Stimulated activated CD8-positive, alpha-beta memory T cell treated with anti-CD3 and anti-CD28 coated beads, Interleukin-7, amount 100 ng/mL, for 4 hours (primary cell): ENCODE results near the gene TRMT10C.
A peak's percentile ranks its signal among the peaks of the same experiment; 100 is the strongest.
"Not testable (repeated sequence)": the region's sequence is repeated elsewhere in the genome, so short reads cannot be mapped to it uniquely, and the experiment has no call there.

Source experiments
- DNase-seq, 2 donors: peaks; one replicate each; pipeline ENCODE4 v3.0.0-alpha.2; 2020; ENCODE audit warnings: low read depth in 2 of 2

TRMT10C gene

DNA sequence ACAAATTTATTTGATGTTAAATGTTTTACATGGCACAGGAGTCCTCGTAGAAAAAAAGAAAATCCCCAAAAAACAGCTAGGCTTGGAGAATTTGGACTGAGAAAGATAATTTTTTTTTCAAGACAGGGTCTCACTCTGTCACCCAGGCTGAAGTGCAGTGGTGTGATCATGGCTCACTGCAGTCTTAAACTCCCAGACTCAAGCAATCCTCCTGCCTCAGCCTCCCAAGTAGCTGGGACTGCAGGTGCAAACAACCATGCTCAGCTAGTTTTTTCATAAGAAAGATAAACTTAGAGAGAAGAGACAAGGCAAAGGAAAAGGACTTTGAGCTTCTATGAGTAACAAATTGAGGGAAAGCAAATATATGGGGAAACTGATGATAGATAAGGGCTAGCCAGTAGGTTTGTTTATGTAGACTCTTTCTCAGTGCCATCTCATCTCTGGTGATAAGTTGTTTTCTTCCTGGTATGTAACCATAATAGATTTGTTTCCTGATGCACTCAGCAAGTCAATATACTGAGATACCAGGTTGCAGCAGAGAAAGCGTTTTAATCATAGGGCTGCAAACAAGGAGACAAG lies 13.1 kb upstream of the TRMT10C start:
- no peak for DNase-seq

DNA sequence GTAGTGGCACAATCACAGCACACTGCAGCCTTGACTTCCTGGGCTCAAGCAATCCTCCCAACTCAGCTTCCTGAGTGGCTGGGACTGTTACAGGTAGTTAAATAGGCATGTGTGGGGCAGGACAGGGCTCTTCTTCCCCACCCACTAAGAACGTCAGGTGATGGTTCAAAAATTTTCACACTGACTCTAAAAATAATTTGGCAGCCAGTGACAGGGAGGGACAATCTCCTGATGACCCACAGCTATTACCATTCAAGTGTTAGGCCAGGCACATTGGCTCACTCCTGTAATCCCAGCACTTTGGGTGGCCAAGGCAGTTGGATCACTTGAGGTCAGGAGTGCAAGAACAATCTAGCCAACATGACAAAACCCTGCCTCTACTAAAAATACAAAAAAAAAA lies 12.2 kb upstream of the TRMT10C start:
- DNase-seq = no peak

DNA sequence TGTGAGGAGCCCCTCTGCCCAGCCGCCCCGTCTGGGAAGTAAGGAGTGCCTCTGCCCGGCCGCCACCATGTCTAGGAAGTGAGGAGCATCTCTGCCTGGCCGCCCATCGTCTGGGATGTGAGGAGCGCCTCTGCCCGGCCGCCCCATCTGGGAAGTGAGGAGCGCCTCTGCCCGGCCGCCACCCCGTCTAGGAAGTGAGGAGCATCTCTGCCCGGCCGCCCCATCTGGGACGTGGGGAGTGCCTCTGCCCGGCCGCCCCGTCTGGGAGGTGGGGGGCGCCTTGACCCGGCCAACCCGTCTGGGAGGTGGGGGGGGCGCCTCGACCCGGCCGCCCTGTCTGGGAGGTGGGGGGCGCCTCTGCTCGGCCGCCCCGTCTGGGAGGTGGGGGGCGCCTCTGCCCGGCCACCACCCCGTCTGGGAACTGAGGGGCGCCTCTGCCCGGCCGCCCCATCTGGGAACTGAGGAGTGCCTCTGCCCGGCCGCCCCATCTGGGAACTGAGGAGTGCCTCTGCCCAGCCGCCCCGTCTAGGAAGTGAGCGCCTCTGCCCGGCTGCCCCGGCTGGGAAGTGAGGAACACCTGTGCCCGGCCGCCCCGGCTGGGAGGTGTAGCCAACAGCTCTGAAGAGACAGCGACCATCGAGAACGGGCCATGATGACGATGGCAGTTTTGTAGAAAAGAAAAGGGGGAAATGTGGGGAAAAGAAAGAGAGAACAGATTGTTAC lies 10.1 kb upstream of the TRMT10C start:
- DNase-seq = not testable (repeated sequence)

DNA sequence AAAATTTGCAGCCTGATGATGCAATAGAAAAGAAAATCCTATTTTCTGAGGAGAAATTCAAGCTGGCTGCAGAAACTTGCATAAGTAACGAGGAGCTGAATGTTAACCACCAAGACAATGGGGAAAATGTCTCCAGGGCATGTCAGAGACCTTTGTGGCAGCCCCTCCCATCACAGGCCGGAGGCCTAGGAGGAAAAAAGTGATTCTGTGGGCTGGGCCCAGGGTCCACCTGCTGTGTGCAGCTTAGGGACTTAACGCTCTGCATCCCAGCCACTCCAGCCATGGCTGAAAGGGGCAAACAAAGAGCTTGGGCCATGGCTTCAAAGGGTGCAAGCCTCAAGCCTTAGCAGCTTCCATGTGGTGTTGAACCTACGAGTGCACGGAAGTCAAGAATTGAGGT lies 8.3 kb upstream of the TRMT10C start:
- DNase-seq = not testable (repeated sequence)

DNA sequence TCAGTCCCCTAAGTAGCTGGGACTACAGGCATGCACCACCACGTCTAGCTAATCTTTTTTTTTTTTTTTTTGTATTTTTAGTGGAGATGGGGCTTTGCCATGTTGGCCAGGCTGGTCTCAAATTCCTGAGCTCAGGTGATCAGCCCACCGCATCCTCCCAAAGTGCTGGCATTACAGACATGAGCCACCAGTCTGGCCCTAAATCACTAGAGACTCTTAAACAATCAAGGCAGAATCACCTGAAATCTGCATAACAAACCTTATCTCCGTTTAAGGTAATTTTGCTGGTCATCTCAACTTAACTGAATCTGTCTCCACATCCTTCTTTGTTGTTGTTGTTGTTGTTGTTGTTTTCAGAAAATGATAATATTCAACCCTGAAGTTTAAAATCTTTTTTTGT lies 5.6 kb upstream of the TRMT10C start:
- DNase-seq = no peak

DNA sequence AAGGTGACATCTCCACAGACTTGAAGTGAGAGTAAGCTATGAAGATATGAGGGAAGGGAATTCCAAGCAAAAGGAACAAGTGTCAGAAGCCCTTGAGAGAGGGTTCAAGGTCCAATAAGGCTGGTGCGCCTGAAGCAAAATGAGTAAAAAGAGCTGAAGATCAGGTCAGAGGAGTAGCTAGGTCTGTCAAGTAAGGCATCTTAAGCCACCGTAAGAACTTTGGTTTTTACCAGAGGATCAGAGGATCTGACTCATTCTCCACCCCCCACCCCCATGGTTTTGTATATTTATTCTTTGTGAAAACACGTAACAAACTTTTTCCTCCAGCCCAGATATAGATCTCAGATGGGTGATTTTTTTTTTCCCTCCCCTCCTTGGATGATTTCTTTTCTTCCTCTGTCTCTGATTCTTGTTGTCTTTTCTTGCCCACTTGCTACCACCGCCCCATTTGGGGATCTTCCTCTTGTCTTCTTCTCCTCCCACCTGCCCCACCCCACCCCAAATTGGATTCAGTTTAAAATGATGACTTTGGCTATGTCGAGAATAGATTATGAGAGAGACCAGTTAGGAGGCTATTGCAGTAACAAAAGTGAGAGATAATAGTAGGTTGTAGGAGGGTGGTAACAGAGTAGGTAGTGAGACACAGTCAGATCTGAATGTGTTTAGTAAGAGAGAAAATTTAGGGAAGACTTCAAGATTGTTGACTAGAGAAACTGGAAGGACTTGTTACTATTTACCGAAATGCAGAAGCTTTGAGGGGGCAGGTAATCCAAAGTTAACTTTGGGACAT lies 6.1 kb downstream of the TRMT10C start:
- peak; percentile 11 to 40 for DNase-seq

DNA sequence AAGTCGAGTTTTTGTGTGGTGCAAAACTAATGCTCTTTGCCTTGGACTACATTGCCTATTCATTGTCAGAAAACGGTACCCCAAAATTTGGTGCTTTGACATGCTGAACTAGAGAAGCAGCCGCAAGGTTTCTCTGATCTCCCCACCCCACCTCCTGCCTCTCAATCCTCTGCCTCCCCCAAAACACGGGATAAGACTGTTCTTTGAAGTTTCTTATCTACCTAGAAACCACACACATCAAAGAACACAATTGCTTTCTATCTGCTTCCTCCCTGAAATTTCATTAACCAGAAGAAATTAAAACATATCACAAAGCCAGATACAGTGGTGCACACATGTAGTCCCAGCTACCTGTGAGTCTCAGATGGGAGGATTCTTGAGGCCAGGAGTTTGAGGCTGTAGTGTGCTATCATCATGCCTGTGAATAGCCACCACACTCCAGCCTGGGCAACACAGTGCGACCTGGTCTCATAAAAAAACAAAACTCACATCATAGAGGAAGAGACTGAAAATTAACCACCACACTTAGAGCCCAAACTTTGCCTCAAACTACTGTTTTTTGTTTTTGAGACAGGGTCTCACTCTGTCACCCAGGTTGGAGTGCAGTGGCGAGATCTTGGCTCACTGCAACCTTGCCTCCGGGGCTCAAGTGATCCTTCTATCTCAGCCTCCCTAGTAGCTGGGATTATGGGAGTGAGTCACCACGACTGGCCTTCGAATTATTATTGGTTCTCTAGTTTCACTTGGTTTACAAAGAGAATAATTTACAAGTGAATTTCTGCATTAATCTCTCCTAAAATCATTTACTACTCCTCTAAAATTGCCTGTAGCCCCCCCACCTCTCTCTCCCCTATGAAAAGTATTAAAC lies 9.6 kb downstream of the TRMT10C start:
- no peak for DNase-seq

DNA sequence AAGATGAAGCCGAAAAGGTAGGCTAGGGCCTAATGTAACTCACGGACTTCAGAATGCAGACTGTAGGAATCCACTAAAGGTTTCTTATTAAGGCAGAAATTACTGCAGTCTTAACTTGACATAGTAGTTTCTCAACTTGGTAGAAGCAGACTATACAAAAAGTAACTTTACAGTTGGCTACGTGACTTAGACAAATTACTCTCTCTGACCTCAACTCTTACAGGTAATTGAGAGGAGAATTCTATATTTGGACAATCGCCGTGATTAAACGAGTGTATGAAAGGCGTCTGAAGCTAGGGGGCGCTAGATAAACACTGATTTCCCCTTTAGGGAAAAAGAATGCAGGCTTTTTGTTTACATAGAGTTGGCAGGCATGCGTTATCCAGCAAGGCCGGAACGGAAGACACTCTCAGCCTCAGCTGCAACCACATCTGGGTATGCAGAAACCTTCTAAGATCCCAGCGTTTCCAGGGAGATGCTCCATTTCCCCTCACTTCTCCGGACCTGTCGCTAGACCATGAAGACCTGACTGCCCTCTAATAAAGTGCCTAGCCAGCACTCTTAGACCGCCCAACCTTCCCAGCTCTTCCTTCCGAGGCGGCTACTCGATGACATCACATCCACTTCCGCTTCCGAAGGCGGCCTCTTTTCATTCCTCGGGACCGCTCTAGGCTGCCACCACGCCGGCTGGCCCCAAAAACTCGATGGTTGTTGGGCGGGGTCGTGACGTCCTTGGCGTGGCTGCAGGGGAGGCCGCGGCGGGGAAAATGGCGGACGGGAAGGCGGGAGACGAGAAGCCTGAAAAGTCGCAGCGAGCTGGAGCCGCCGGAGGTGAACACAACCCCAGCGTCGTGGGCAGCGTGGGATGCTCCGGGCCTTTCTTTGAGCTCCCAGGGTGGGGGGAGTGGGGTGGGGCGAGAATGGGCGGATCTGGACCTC lies 12.1 kb downstream of the TRMT10C start, which contains the start of gene PCNP:
PCNP (plus strand) TSS at position 732 of the 939 bp plus-strand sequence; CDS start at position 768, 36 bp downstream.
- peak; percentile 98 for DNase-seq

DNA sequence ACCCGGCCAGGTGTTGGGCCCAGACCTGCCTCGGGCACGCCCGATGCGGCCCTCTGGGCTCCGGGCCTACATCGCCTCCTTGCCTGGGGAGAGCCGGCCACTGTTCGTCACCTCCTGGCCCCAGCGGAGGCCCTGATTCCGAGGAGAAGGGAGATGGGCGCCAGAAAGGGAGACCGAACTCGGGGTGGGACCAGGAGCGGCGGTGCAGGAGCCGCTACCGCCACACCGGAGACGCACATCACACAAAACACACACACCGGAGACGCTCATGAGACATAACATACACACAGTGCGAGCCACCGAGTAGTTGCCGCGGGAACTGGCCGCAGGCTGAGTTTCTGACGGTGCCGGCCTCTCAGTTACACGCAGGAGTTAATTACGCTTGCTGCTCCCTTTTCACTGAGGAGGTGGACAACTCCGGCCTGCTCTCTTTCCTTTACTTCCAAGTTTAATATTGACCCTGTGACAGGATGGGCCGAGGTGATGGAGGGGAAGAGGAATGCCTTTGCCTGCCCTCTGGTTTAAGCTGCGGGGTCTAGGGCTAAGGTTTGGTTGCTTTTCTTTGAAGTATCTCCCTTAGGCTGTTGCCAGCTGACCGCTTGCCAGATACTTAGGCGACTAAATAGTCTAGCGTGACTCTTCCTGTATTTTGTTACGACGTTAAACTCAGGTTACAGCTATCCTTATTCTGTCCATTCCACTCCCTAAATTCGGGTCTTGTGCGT lies 12.9 kb downstream of the TRMT10C start:
- DNase-seq = peak in 1 of 2 donors; percentile 17

DNA sequence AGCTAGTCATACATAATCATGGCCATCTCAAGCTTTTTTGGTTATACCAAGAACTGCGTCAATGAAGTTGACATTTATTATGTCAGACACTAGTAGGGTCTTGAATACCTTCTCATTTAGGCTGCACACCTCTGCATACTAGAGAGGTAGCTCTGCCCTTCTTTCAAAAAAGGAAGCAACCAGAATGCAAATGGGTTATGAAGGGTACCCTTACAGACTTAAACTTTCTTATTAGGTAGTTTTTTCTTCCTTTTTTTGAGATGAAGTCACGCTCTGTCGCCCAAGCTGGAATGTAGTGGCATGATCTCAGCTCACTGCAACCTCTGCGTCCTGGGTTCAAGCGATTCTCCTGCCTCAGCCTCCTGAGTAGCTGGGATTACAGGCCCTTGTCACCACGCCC lies 15.6 kb downstream of the TRMT10C start:
- DNase-seq = no peak

DNA sequence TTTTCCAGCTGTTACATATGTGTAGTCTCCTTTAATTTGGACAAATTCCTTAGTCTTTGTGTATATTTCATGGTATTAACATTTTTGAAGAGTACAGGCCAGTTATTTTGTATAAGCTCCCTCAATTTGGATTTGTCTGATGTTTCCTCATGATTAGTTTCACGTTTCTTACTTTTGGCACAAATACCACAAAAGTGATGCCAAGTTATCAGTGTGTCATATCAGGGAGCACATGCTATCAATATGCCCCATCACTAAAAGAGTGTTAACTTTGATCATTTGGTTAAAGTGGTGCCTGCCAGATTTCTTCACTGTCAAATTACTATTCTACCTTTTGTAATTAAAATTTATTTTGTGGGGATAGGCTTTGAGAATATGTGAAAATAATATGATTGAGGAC lies 26.9 kb downstream of the TRMT10C start:
- no peak for DNase-seq

DNA sequence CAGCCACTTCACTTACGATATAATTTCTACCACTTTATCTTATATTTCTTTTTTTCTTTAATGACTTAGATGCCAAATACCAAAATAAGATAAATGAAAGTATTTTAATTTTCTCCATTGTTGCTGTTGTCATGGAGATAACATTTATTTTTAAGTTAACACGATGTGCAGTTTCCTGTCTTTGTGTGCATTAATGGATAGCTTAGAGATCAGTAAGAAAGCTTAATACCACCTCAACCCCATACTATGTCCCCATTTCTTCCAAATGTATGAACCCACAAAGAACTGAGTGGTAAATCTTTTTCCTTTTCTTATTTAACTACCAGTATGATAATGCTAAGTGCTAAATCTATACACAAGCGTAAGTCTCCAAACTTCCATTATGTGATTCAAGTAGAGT lies 29.4 kb downstream of the TRMT10C start:
- no peak for DNase-seq

DNA sequence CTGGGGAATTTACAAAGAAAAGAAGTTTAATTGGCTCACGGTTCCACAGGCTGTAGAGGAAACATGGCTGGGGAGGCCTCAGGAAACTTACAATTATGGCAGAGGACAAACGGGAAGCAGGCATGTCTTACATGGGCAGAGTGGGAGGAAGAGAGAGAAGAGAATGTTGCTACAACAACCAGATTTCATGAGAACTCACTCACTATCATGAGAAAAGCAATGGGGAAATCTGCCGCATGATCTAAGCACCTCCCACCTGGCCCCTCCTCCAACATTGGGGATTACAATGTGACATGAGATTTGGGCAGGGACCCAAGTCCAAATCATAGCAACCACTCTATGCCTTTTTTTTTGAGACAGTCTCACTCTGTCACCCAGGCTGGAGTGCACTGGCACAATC lies 41.1 kb downstream of the TRMT10C start:
- no peak for DNase-seq

DNA sequence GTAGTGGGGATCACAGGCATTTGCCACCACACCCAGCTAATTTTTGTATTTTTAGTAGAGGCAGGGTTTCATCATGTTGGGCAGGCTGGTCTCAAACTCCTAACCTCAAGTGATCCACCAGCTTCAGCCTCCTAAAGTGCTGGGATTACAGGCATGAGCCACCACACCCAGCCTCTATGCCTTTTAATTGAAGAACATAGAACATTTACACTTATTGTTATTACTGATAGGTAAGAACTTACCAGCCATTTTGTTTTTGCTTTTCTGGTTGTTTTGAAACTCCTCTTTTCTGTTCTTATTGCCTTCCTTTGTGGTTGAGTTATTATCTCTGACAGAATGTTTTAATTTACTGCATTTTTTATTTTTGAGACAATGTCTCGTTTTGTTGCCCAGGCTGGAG lies 41.5 kb downstream of the TRMT10C start:
- DNase-seq = no peak

DNA sequence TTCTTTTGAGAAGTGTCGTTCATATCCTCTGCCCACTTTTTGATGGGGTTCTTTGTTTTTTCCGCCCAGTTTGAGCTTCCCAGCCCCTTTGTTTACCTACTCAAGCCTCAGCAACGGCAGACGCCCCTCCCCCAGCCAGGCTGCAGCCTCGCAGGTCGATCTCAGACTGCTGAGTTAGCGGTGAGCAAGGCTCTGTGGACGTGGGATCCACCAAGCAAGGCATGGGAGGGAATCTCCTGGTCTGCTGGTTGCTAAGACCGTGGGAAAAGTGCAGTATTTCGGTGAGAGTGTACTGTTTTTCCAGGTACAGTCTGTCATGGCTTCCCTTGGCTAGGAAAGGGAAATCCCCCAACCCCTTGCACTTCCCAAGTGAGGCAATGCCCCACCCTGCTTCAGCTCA lies 43.7 kb downstream of the TRMT10C start:
- DNase-seq = not testable (repeated sequence)

DNA sequence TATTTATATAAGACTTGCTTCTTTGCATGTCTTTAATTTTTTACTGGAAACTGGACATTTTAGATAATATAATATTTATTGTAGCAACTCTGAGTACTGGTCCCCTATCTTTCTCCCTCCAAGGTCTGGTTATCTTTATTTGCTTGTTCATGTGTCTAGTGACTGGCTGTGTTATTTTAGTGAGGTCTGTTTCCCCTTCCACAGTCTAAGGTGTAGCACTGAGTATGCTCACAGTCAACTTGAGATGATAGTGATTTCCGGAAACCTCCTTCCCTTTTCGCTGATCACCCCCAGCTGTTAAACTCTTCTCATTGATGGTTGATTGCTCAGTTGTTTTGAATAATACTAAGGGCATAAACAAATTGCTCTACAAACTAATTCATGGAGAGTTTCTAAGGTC lies 49.4 kb downstream of the TRMT10C start:
- no peak for DNase-seq

DNA sequence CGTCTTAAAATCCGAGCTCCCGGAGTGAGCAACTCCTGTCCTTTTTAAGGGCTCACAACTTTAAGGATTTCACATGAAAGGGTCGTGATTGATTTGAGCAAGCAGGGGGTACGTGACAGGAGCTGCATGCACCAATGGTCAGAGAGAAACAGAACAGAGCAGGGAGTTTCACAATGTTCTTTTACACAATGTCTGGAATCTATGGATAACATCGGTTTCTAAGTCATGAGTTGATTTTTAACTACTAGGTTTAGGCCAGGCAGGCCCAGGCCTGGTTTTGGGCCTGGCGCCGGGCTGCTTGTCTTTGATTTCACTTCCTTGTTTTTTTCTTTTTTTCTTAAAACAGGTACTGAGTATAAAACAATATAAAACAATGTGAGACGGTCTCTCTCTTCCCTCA lies 51.3 kb downstream of the TRMT10C start:
- not testable (repeated sequence) for DNase-seq

DNA sequence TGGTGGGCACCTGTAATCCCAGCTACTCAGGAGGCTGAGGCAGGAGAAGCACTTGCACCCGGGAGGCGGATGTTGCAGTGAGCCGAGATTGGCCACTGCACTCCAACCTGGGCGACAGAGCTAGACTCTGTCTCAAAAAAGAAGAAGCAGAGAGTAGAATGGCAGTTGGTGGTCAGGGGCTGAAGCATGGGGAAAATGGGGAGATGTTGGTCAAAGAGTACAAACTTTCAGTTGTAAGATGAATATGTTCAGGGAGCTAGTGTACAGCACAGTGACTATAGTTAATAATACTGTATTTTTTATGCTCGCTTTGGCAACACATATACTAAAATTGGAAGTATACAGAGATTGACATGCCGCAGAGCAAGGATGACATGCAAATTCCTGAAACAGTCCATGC lies 53.9 kb downstream of the TRMT10C start:
- DNase-seq = no peak
